NCI-H345 (cell line): Measurements from ENCODE around the gene SRI.
A peak's percentile ranks its signal among the peaks of the same experiment; 100 is the strongest.
"Not testable (repeated sequence)": the region's sequence is repeated elsewhere in the genome, so short reads cannot be mapped to it uniquely, and the experiment has no call there.

Experiments
- DNase-seq: peaks from one replicate; lab custom pipeline; 2025; lab: John Stamatoyannopoulos, UW

SRI gene

GRCh38 chr7:88176190-88176589 is 43.6 kb downstream of the SRI start:
- DNase-seq, result no peak

GRCh38 chr7:88172842-88173241 is 47.0 kb downstream of the SRI start:
- DNase-seq, result no peak

GRCh38 chr7:88169717-88170320 is 50.0 kb downstream of the SRI start:
- DNase-seq, result peak; percentile 8

GRCh38 chr7:88167721-88168120 is 52.1 kb downstream of the SRI start:
- DNase-seq, result no peak

GRCh38 chr7:88167223-88167622 is 52.6 kb downstream of the SRI start:
- DNase-seq, result no peak

GRCh38 chr7:88165697-88166096 is 54.1 kb downstream of the SRI start:
- no peak for DNase-seq

GRCh38 chr7:88159741-88160140 is 60.1 kb downstream of the SRI start:
- DNase-seq, result not testable (repeated sequence)

GRCh38 chr7:88156356-88156755 is 63.5 kb downstream of the SRI start:
- DNase-seq, result no peak

- no peak for DNase-seq
Observed at GRCh38 chr7:88155756-88156155, 64.1 kb downstream of the SRI start.
